ENCODE measurements around the gene NFKBIL1.

NFKBIL1 gene

DNA sequence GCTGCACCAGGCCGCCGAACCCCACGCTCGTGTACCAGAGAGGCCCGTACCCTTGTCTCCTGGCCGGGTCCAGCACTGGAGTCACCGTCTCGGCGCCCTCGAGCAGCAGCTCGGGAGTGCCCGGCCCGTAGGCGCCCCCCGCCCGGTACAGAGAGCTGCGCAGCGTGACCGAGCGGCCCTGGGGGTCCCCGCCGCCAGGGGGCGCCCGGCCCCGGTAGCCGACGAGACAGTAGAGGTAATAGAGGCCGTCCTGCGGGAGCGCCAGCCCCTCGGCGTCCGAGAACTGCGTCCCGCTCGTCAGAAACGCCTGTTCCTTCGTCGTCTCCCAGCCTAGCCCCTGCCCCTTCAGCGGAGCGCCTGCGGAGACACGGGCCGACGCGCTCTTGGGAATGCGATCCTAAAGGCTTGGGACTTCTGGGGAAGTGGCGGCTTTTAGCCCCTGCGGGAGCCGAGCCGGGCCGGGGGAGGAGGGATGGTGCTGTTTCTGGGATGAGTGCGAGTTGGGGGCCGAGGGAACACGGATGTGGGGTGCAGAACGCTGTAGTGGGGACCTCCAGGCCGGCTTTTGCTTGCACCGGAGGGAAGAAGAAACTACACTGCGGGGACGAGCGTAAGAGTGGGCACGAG is 33.5 kb downstream of the NFKBIL1 start:
- peak overlapping the region; percentile 64 for H3K4me3 ChIP-seq (ENCODE audit: low read depth, low read length)
- peak; percentile 31 for DNase-seq (ENCODE audit: low read depth)
- in situ Hi-C loops (cut with HindIII; ENCODE audit: low sequenced_read_pairs), result no loop called here
- peak; percentile 88 for TF ChIP-seq CTCF (IDR thresholded peaks at IDR 0.05; ENCODE audit: low read depth, low read length, missing control alignments)

DNA sequence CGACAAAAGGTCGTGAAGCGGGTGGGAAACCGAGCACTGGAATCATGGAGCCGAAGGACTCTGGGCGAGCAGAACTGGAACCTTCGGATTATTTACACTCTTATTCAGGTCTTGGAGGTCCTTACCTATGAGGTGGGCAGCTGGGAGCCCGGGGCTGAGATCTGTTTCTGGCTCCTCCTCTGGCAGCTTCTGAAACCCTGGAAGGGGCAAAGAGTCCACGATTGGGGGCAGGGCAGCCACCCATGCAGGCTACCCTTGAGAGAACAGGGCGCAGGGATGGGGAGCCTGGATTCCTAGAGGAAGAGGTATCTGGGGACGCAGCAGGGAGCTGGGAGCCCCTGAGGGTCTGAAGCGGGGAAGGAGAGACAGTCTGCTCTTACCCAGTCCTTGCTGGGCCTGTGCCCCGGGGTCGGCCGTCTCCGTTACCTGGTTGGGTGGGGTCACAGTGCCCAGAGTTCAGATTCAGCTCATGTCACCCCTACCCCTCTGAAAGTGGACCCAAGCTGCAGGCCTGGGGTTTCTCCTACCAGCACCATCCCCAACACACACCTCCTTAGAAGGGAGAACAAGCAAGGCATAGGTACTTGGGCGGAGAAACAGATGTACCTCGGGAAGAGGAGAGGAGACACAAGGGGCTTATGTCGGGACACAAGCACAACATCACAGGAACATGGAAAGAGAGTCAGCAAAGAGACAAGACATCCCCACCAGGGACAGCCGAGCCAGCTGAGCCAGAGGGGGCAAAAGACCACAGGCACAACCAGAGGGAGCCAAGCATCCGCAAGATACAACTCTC is 34.2 kb downstream of the NFKBIL1 start:
- H3K4me3 ChIP-seq (ENCODE audit: low read depth, low read length), result peak overlapping the region; percentile 64
- no peak for TF ChIP-seq CTCF (IDR thresholded peaks at IDR 0.05; ENCODE audit: low read depth, low read length, missing control alignments)
- no peak for DNase-seq (ENCODE audit: low read depth)
- in situ Hi-C loops (cut with HindIII; ENCODE audit: low sequenced_read_pairs), result no loop called here

DNA sequence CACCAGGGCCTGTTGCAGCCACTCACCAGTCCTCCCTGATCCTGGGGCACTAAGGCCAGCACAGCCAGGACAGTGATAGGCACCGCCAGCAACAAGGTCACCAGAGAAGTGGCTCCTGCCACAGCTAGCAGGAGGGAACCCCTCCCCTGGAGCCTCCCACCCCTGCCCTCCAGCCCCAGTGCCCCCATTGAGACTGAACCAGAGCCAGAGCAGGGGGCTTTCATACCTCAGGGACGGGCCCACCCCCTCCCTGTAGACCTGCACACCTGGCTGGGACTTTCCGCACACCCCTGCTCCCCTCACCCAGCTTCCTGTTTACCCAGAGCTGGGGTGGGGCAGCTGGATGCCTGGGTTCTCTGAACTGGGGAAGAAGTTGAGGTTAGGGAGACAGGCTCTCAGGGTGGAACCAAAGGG is 34.8 kb downstream of the NFKBIL1 start, which contains the start of gene LTB:
Gene LTB, minus strand, starts transcription at position 195 of the 414 bp plus-strand sequence. Its CDS starts 7 bp downstream, at position 188.
- in situ Hi-C loops (cut with HindIII; ENCODE audit: low sequenced_read_pairs), result no loop called here
- H3K4me3 ChIP-seq (ENCODE audit: low read depth, low read length), result peak within 1 kb of the TSS; percentile 64
- no peak for DNase-seq (ENCODE audit: low read depth)
- no peak for TF ChIP-seq CTCF (IDR thresholded peaks at IDR 0.05; ENCODE audit: low read depth, low read length, missing control alignments)

DNA sequence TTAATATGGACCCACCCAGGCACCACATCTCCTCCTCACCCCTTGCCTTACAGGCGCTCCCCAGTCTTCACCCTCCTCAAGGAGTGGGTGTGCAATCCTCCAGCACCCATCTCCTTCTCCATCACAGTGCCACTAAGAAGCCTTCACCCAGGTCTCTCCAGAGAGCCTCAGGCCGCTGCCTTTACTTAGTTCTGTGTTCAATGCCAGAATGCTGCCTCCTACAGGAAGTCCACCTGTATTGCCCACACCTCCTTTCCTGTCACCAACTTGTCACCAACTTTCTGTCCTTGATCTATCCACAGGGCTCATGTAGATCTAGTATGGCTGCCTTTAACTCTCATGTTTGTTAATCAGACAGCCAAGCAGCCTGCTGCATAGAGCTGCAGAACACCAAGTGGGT is 38.1 kb downstream of the NFKBIL1 start:
- no peak for DNase-seq (ENCODE audit: low read depth)
- TF ChIP-seq CTCF (IDR thresholded peaks at IDR 0.05; ENCODE audit: low read depth, low read length, missing control alignments), result peak; percentile 13
- H3K4me3 ChIP-seq (ENCODE audit: low read depth, low read length), result no peak overlapping the region
- in situ Hi-C loops (cut with HindIII; ENCODE audit: low sequenced_read_pairs), result no loop called here

DNA sequence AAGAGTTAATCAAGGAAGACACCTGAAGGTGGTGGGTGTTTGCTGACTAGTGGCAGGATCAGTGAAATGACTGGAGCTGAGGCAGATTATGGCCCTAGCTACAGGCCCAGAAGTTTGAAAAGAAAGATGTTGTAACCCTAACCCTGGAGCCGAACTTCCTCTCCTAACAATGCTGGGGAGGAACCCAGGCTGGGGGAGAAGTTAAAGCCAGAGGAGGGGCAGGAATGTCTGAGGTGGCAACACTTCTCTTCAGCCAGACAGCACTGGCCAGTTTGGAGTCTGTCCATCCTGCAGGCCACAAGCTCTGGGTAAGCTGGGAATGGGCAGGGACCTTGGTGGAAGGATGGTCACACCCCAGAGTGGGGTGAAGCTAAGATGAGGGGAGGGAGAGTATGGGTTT is 38.6 kb downstream of the NFKBIL1 start, which contains the start of gene LST1:
Gene LST1, plus strand, starts transcription at position 270 of the 400 bp plus-strand sequence. CDS start 1,023 bp downstream, outside the sequence.
- in situ Hi-C loops (cut with HindIII; ENCODE audit: low sequenced_read_pairs), result no loop called here
- no peak for DNase-seq (ENCODE audit: low read depth)
- H3K4me3 ChIP-seq (ENCODE audit: low read depth, low read length), result no peak within 1 kb of the TSS
- TF ChIP-seq CTCF (IDR thresholded peaks at IDR 0.05; ENCODE audit: low read depth, low read length, missing control alignments), result no peak

DNA sequence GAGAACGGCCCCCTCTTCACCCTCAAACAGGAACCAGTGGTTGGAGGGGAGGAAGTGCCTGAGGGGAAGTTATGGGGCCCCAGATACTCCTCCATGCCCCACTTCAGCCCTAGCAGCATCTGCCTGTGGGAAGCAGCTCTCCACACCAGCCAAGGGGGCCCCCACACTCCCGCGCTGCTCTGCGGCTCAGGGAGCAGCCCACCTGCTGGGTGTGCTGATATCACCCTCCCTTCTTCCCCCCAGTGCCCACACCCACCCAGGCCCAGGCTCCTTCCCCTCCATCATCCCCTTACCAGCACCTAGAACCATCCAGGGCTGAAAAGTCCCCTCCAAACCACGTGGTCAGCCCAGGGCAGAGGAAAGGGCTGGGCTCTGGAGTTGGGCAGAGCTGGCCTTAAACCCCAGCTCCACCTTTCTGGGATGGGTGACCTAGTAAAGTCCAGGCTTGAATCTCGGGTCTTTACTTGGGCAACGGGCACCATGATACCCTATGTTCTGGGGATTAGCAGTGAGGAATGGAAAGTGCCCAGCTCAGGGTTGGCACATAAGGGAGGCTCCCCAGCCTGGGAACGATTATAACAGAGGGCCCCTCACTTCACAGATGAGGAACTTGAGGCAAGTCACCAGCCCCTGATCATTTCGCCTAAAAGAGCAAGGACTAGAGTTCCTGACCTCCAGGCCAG is 39.3 kb downstream of the NFKBIL1 start:
- H3K4me3 ChIP-seq (ENCODE audit: low read depth, low read length), result no peak overlapping the region

More for the DNA sequence above, 39.3 kb downstream of the NFKBIL1 start:
- no peak for TF ChIP-seq CTCF (IDR thresholded peaks at IDR 0.05; ENCODE audit: low read depth, low read length, missing control alignments)
- in situ Hi-C loops (cut with HindIII; ENCODE audit: low sequenced_read_pairs), result no loop called here
- no peak for DNase-seq (ENCODE audit: low read depth)
